ENCODE data around the gene CRYL1.

- TF ChIP-seq, protein P1, sequence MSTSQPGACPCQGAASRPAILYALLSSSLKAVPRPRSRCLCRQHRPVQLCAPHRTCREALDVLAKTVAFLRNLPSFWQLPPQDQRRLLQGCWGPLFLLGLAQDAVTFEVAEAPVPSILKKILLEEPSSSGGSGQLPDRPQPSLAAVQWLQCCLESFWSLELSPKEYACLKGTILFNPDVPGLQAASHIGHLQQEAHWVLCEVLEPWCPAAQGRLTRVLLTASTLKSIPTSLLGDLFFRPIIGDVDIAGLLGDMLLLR (CRISPR knock-in tag; IDR thresholded peaks at IDR 0.05), result no peak
- TF ChIP-seq TCF7 (IDR thresholded peaks at IDR 0.05; ENCODE audit: low read depth) (no peak), ZNF329 (CRISPR knock-in tag; IDR thresholded peaks at IDR 0.05; ENCODE audit: low read depth) (no peak)
Observed at GRCh38 chr13:20570517-20570916, 44.9 kb upstream of the CRYL1 start.

Measured in HepG2 (cell line).